DMS53 treated with DMSO at 0.1 percent for 48 hours (cell line): ENCODE data around the gene CDA.
"Not testable (repeated sequence)": the region's sequence is repeated elsewhere in the genome, so short reads cannot be mapped to it uniquely, and the experiment has no call there.

ENCODE experiments used
- DNase-seq: peaks from one replicate; lab custom pipeline; 2025; ENCODE audit not compliant: unreplicated experiment; lab: John Stamatoyannopoulos, UW

Gene CDA

GRCh38 chr1:20586953-20587660, 1.8 kb upstream of the CDA start:
- no peak for DNase-seq

GRCh38 chr1:20587661-20588053, 1.2 kb upstream of the CDA start:
- no peak for DNase-seq

- no peak for DNase-seq
These were observed 708 bp downstream of the CDA start for GRCh38 chr1:20589331-20590278.

GRCh38 chr1:20590306-20590777, 1.4 kb downstream of the CDA start:
- no peak for DNase-seq

- peak; percentile 3 for DNase-seq
These were observed 4.9 kb downstream of the CDA start for GRCh38 chr1:20593756-20594155.

- DNase-seq = no peak
These were observed 5.8 kb downstream of the CDA start for GRCh38 chr1:20594746-20595145.

- DNase-seq = no peak
These were observed 7.2 kb downstream of the CDA start for GRCh38 chr1:20596106-20596505.

- DNase-seq = no peak
These were observed 8.8 kb downstream of the CDA start for GRCh38 chr1:20597650-20598049.

- no peak for DNase-seq
These were observed 11.3 kb downstream of the CDA start for GRCh38 chr1:20600156-20600555.

GRCh38 chr1:20601129-20601825, 12.4 kb downstream of the CDA start:
- no peak for DNase-seq

- DNase-seq = no peak
These were observed 14.1 kb downstream of the CDA start for GRCh38 chr1:20602851-20603450.

- DNase-seq = no peak
These were observed 14.9 kb downstream of the CDA start for GRCh38 chr1:20603504-20604464.

- DNase-seq = no peak
These were observed 15.8 kb downstream of the CDA start for GRCh38 chr1:20604678-20605077.

GRCh38 chr1:20606801-20607570, 18.1 kb downstream of the CDA start:
- DNase-seq = not testable (repeated sequence)

- no peak for DNase-seq
These were observed 20.6 kb downstream of the CDA start for GRCh38 chr1:20609541-20609940.

GRCh38 chr1:20610970-20611369, 22.1 kb downstream of the CDA start:
- no peak for DNase-seq

GRCh38 chr1:20611652-20612051, 22.8 kb downstream of the CDA start:
- no peak for DNase-seq

- no peak for DNase-seq
These were observed 23.4 kb downstream of the CDA start for GRCh38 chr1:20612221-20612746.

GRCh38 chr1:20614131-20614579, 25.3 kb downstream of the CDA start:
- no peak for DNase-seq
